Naive thymus-derived CD4-positive, alpha-beta T cell (primary cell): ENCODE measurements around the gene RHBDD3. TPM values are rescaled to one million over a fixed set of nuclear protein-coding genes. Genes with fewer than 3 reads are reported as not detected.

Experiments
- ATAC-seq: fragments of 150-1000 bp; cut with Tn5 transposase; 2 replicates; pipeline ENCODE4 v1.10.0; 2021; ENCODE audit warnings: mild to moderate bottlenecking, moderate library complexity
- CTCF ChIA-PET: fragments of 350-600 bp; sonication (Branson Sonifier 250); formaldehyde crosslinking; loops from one replicate; lab custom pipeline; 2021; ENCODE audit warnings: antibody characterized with exemption; lab: Charles Lee
- POLR2A ChIA-PET: fragments of 350-600 bp; sonication (Branson Sonifier 250); formaldehyde crosslinking; loops from one replicate; lab custom pipeline; 2021; ENCODE audit warnings: antibody characterized with exemption, inconsistent platforms; lab: Charles Lee
- DNase-seq, 9 donors: peaks; one replicate each; pipeline versions ENCODE4 v3.0.0 to v3.0.0-alpha.2; 2020 to 2022; ENCODE audit warnings: mixed read lengths in 1 of 9
- H3K27ac ChIP-seq: one replicate; pipeline ENCODE4 v1.7.0; 2013; ENCODE audit warnings: mild to moderate bottlenecking, low read depth, low read length, moderate library complexity
- H3K27me3 ChIP-seq, 2 donors: one replicate each; pipeline ENCODE4 v1.7.0; 2013; ENCODE audit warnings: low read length in 2 of 2, mild to moderate bottlenecking in 2 of 2, moderate library complexity in 2 of 2; ENCODE audit not compliant: control insufficient read depth in 2 of 2, insufficient read depth in 2 of 2
- H3K36me3 ChIP-seq, 3 experiments: 1 replicate in 2 of 3; 2 replicates in 1 of 3; pipeline ENCODE4 v1.7.0; 2013; ENCODE audit warnings: low read length in 3 of 3, mild to moderate bottlenecking in 3 of 3, moderate library complexity in 1 of 3; ENCODE audit not compliant: insufficient read depth in 3 of 3, control insufficient read depth in 2 of 3
- H3K4me1 ChIP-seq, 2 donors: one replicate each; pipeline ENCODE4 v1.7.0; 2013; ENCODE audit warnings: low read length in 2 of 2, mild to moderate bottlenecking in 2 of 2, moderate library complexity in 1 of 2; ENCODE audit not compliant: control insufficient read depth in 2 of 2, insufficient read depth in 2 of 2
- H3K4me3 ChIP-seq: 2 replicates; pipeline ENCODE4 v1.7.0; 2013; ENCODE audit warnings: mild to moderate bottlenecking, low read length
- H3K9me3 ChIP-seq, 3 experiments: 1 replicate in 2 of 3; 2 replicates in 1 of 3; pipeline ENCODE4 v1.7.0; 2013; ENCODE audit warnings: low read length in 3 of 3; ENCODE audit not compliant: control insufficient read depth in 2 of 3
- H3K27ac Mint-ChIP-seq, 9 donors: one replicate each; pipeline ENCODE4 v1.8.0; 2020 to 2022; ENCODE audit warnings: mixed read lengths in 9 of 9, mild to moderate bottlenecking in 8 of 9, moderate library complexity in 5 of 9, inconsistent platforms in 2 of 9
- H3K27me3 Mint-ChIP-seq, 5 donors: one replicate each; pipeline ENCODE4 v1.8.0; 2021 to 2022; ENCODE audit warnings: mixed read lengths in 5 of 5, mild to moderate bottlenecking in 1 of 5
- H3K36me3 Mint-ChIP-seq, 5 donors: one replicate each; pipeline ENCODE4 v1.8.0; 2020 to 2022; ENCODE audit warnings: mixed read lengths in 5 of 5, mild to moderate bottlenecking in 3 of 5, inconsistent platforms in 1 of 5
- H3K4me1 Mint-ChIP-seq, 7 donors: one replicate each; pipeline ENCODE4 v1.8.0; 2020 to 2022; ENCODE audit warnings: mixed read lengths in 7 of 7, mild to moderate bottlenecking in 3 of 7, inconsistent platforms in 1 of 7
- H3K4me3 Mint-ChIP-seq, 10 donors: one replicate each; pipeline ENCODE4 v1.8.0; 2020 to 2022; ENCODE audit warnings: mild to moderate bottlenecking in 10 of 10, mixed read lengths in 10 of 10, moderate library complexity in 6 of 10, inconsistent platforms in 2 of 10
- H3K9me3 Mint-ChIP-seq, 11 donors: one replicate each; pipeline ENCODE4 v1.8.0; 2020 to 2022; ENCODE audit warnings: mixed read lengths in 11 of 11, mild to moderate bottlenecking in 4 of 11, inconsistent platforms in 1 of 11, moderate library complexity in 1 of 11
- intact Hi-C, 2 donors: fragments of 100-400 bp; cut with micrococcal nuclease; formaldehyde crosslinking; loops; one replicate each; pipeline ENCODE4 v1.15.1; 2023
- polyA plus RNA-seq, 2 donors: library from polyadenylated mRNA; unstranded; fragments of 300-500 nt; fragmentation: Illumina TruSeq; gene quantifications; one replicate each; pipeline ENCODE4 v1.2.3, GENCODE V29; 2021
- total RNA-seq, 6 experiments: library from RNA in 5 of 6; stranded (reverse) in 5 of 6; gene quantifications; 1 replicate in 5 of 6; 2 replicates in 1 of 6; pipeline ENCODE4 v1.2.3 and lab custom pipeline; 2021 to 2026

RHBDD3 gene
- total and polyA plus RNA-seq, 7 experiments from 2014 or later = 8.1 to 39.4 (median 14.2) TPM

- H3K4me1 Mint-ChIP-seq = peaks cover 0 to 7% (median 4%) of the 10 kb centered on the region in 7 donors
- H3K4me3 Mint-ChIP-seq = no peak overlapping the region
- H3K27me3 Mint-ChIP-seq = no peaks in the 10 kb centered on the region
- no peak overlapping the region for H3K27ac ChIP-seq
- H3K4me1 ChIP-seq = no peaks in the 10 kb centered on the region
- H3K27me3 ChIP-seq = no peaks in the 10 kb centered on the region
- peaks cover 0 to 4% (median 0%) of the 10 kb centered on the region in 3 experiments for H3K36me3 ChIP-seq
- ChIA-PET POLR2A (no interaction called here), CTCF (no interaction called here)
- H3K4me3 ChIP-seq = no peak overlapping the region
- no peaks in the 10 kb centered on the region for H3K9me3 ChIP-seq
- H3K9me3 Mint-ChIP-seq = no peaks in the 10 kb centered on the region
- peaks cover 0 to under 1% (median 0%) of the 10 kb centered on the region in 5 donors for H3K36me3 Mint-ChIP-seq
- DNase-seq (no peak), ATAC-seq (no peak)
- intact Hi-C loops = loop anchor here in 1 of 2 donors (10.0 kb wide), 3 partner anchors 154 to 624 kb away; partner anchors contain the start of genes MTMR3 and NIPSNAP1
- H3K27ac Mint-ChIP-seq = no peak overlapping the region
Measured at GRCh38 chr22:29260601-29261315, 7.0 kb downstream of the RHBDD3 start.

GRCh38 chr22:29260031-29260560, 7.7 kb downstream of the RHBDD3 start:
- no peaks in the 10 kb centered on the region for H3K27me3 ChIP-seq
- Mint-ChIP-seq H3K27me3 (no peaks in the 10 kb centered on the region), H3K4me1 (peaks cover 0 to 7% (median 4%) of the 10 kb centered on the region in 7 donors), H3K27ac (no peak overlapping the region), H3K9me3 (no peaks in the 10 kb centered on the region), H3K4me3 (no peak overlapping the region), H3K36me3 (no peaks in the 10 kb centered on the region)
- H3K9me3 ChIP-seq = no peaks in the 10 kb centered on the region
- H3K36me3 ChIP-seq = peaks cover 0 to under 1% (median 0%) of the 10 kb centered on the region in 3 experiments
- ChIA-PET POLR2A (no interaction called here), CTCF (no interaction called here)
- no peaks in the 10 kb centered on the region for H3K4me1 ChIP-seq
- no peak overlapping the region for H3K27ac ChIP-seq
- ATAC-seq (peak; percentile 16), DNase-seq (no peak)
- no peak overlapping the region for H3K4me3 ChIP-seq
- intact Hi-C loops = loop anchor here in 1 of 2 donors (10.0 kb wide), 3 partner anchors 155 to 625 kb away; partner anchors contain the start of genes MTMR3 and NIPSNAP1

- H3K27me3 ChIP-seq = no peaks in the 10 kb centered on the region
- H3K27ac ChIP-seq = no peak overlapping the region
- CTCF ChIA-PET = interaction anchor here (2.2 kb wide), 1 partner anchor 14 kb away, joined by 8 read pairs; no protein-coding TSS in a partner anchor
- ATAC-seq (no peak), DNase-seq (no peak)
- no peak overlapping the region for H3K4me3 ChIP-seq
- no peaks in the 10 kb centered on the region for H3K36me3 ChIP-seq
- Mint-ChIP-seq H3K4me3 (no peak overlapping the region), H3K4me1 (peaks cover 0 to 10% (median 4%) of the 10 kb centered on the region in 7 donors), H3K27ac (peak overlapping the region in 1 of 9 donors; percentile 51), H3K9me3 (no peaks in the 10 kb centered on the region), H3K36me3 (no peaks in the 10 kb centered on the region), H3K27me3 (no peaks in the 10 kb centered on the region)
- POLR2A ChIA-PET = no interaction called here
- H3K4me1 ChIP-seq = no peaks in the 10 kb centered on the region
- no peaks in the 10 kb centered on the region for H3K9me3 ChIP-seq
- intact Hi-C loops = no loop called here
Measured at GRCh38 chr22:29259253-29259899, 8.4 kb downstream of the RHBDD3 start.

- H3K9me3 Mint-ChIP-seq = no peaks in the 10 kb centered on the region
- Histone ChIP-seq H3K9me3 (no peaks in the 10 kb centered on the region), H3K27ac (no peak overlapping the region), H3K27me3 (no peaks in the 10 kb centered on the region), H3K36me3 (no peaks in the 10 kb centered on the region), H3K4me3 (no peak overlapping the region), H3K4me1 (no peaks in the 10 kb centered on the region)
- intact Hi-C loops = no loop called here
- ChIA-PET CTCF (interaction anchor here (2.2 kb wide), 1 partner anchor 13 kb away, joined by 8 read pairs; no protein-coding TSS in a partner anchor), POLR2A (no interaction called here)
- ATAC-seq = no peak
- H3K36me3 Mint-ChIP-seq = no peaks in the 10 kb centered on the region
- H3K4me1 Mint-ChIP-seq = peaks cover 0 to 11% (median 4%) of the 10 kb centered on the region in 7 donors
- peak overlapping the region in 1 of 9 donors; percentile 75 for H3K27ac Mint-ChIP-seq
- DNase-seq = no peak
- H3K4me3 Mint-ChIP-seq = no peak overlapping the region
- no peaks in the 10 kb centered on the region for H3K27me3 Mint-ChIP-seq
Measured at GRCh38 chr22:29258407-29259252, 9.2 kb downstream of the RHBDD3 start.

- no peaks in the 10 kb centered on the region for H3K36me3 ChIP-seq
- POLR2A ChIA-PET = no interaction called here
- no peaks in the 10 kb centered on the region for H3K27me3 Mint-ChIP-seq
- peak overlapping the region in 1 of 9 donors; percentile 4 for H3K27ac Mint-ChIP-seq
- H3K4me1 ChIP-seq = no peaks in the 10 kb centered on the region
- no peaks in the 10 kb centered on the region for H3K36me3 Mint-ChIP-seq
- no peak for DNase-seq
- peaks cover 0 to 11% (median 4%) of the 10 kb centered on the region in 7 donors for H3K4me1 Mint-ChIP-seq
- H3K4me3 Mint-ChIP-seq = no peak overlapping the region
- ATAC-seq = no peak
- intact Hi-C loops = no loop called here
- no peaks in the 10 kb centered on the region for H3K9me3 Mint-ChIP-seq
- CTCF ChIA-PET = interaction anchor here (2.2 kb wide), 1 partner anchor 12 kb away, joined by 8 read pairs; no protein-coding TSS in a partner anchor
- H3K4me3 ChIP-seq = no peak overlapping the region
- H3K9me3 ChIP-seq = no peaks in the 10 kb centered on the region
- no peak overlapping the region for H3K27ac ChIP-seq
- H3K27me3 ChIP-seq = no peaks in the 10 kb centered on the region
Measured at GRCh38 chr22:29257751-29258181, 10.0 kb downstream of the RHBDD3 start.
